ENCODE measurements around the gene P2RY11. TPM values are rescaled to one million over a fixed set of nuclear protein-coding genes. Genes with fewer than 3 reads are reported as not detected.

The P2RY11 gene
- total RNA-seq, 3 donors from 2014 or later: 74.8 to 87.5 (median 82.6) TPM

GRCh38 chr19:10155839-10156238, 44.3 kb downstream of the P2RY11 start:
- no peak for ATAC-seq
- no peaks in the 10 kb centered on the region for H3K4me1 Mint-ChIP-seq (ENCODE audit: low read depth)

DNA sequence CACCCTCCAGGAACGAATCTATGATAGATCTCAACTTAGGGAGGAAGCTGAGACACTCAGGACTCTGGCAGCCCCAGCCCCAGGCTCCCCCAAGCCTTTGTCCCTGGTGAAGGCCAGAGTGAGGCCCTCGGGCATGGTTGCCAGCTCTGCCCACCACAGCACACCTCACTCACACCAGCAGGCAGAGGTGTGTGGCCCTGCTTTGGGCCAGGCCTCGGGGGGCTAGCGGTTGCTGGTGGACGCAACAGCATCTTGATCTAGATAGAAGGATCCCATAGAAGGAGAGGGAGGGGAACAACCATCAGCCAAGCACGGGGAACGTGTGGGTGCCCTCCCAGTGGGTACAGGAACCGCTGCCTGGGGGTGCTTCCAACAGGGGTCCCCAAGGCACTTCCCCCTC, 46.6 kb downstream of the P2RY11 start:
- no peaks in the 10 kb centered on the region for H3K27me3 Mint-ChIP-seq (ENCODE audit: low read depth)
- no peak overlapping the region for H3K4me3 Mint-ChIP-seq
- DNase-seq (no peak), ATAC-seq (no peak)
- no peaks in the 10 kb centered on the region for H3K9me3 Mint-ChIP-seq
- H3K36me3 Mint-ChIP-seq (ENCODE audit: insufficient read depth): peaks cover 54% of the 10 kb centered on the region
- no peaks in the 10 kb centered on the region for H3K4me1 Mint-ChIP-seq (ENCODE audit: low read depth)

More at GRCh38 chr19:10155839-10156238, 44.3 kb downstream of the P2RY11 start:
- H3K36me3 Mint-ChIP-seq (ENCODE audit: insufficient read depth): peaks cover 52% of the 10 kb centered on the region
- H3K9me3 Mint-ChIP-seq: no peaks in the 10 kb centered on the region
- H3K27me3 Mint-ChIP-seq (ENCODE audit: low read depth): no peaks in the 10 kb centered on the region
- no peak for DNase-seq
- no peak overlapping the region for H3K4me3 Mint-ChIP-seq

GRCh38 chr19:10158485-10158884, 47.0 kb downstream of the P2RY11 start:
- H3K36me3 Mint-ChIP-seq (ENCODE audit: insufficient read depth): peaks cover 57% of the 10 kb centered on the region
- H3K9me3 Mint-ChIP-seq: no peaks in the 10 kb centered on the region
- H3K4me3 Mint-ChIP-seq: no peak overlapping the region
- ATAC-seq (no peak), DNase-seq (no peak)
- H3K27me3 Mint-ChIP-seq (ENCODE audit: low read depth): no peaks in the 10 kb centered on the region
- no peaks in the 10 kb centered on the region for H3K4me1 Mint-ChIP-seq (ENCODE audit: low read depth)

DNA sequence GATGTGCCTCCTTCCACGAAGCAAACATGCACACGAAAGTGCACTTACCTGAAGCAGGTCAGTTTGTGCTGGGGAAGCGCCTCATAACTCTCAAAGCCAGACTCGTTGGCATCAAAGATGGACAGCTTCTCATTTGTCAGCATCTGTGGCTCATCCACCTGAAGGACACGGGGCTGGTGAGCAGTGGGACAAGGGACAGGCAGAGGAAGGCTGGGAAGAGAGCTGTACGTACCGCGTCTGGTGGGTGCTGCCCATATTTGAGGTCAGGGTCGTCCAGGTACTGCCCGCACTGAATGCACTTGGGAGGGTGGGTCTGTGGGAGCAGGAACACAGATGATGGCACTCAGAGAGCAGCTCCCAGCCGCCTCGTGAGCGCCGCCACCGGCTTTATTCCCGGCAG, 48.1 kb downstream of the P2RY11 start:
- Mint-ChIP-seq H3K4me1 (ENCODE audit: low read depth) (no peaks in the 10 kb centered on the region), H3K4me3 (no peak overlapping the region), H3K36me3 (ENCODE audit: insufficient read depth) (peaks cover 48% of the 10 kb centered on the region), H3K27me3 (ENCODE audit: low read depth) (no peaks in the 10 kb centered on the region), H3K9me3 (no peaks in the 10 kb centered on the region)
- DNase-seq: no peak
- no peak for ATAC-seq

DNA sequence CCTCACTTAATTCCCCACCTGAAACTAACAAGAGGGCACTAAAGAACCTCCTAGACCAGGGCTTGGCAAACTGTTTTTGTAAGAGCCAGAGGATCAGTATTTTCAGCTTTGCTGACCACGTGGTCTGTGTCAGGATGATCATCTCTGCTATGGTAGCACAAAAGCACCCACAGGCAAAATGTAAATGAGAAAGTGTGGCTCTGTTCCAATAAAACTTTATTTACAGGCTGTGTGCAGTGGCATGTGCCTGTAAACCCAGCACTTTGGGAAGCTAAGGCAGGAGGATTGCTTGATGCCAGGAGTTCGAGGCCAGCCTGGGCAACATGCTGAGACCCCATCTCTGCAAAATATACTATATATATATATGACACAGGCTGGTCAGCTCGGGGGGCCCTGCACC, 52.0 kb downstream of the P2RY11 start:
- Mint-ChIP-seq H3K4me1 (ENCODE audit: low read depth) (peaks cover 4% of the 10 kb centered on the region), H3K4me3 (no peak overlapping the region), H3K9me3 (no peaks in the 10 kb centered on the region), H3K36me3 (ENCODE audit: insufficient read depth) (peaks cover 38% of the 10 kb centered on the region), H3K27me3 (ENCODE audit: low read depth) (no peaks in the 10 kb centered on the region)
- DNase-seq (no peak), ATAC-seq (no peak)

Other genes with a start within 250 kb of the P2RY11 start
- under 1 TPM; 0.11 to 0.56 (median 0.24) TPM for gene OLFM2, start 175.2 kb upstream of the P2RY11 start, total RNA-seq
- 1 to 10 TPM in 2 of 3 donors, under 1 TPM in 1; 0.46 to 2.8 (median 2.3) TPM for gene COL5A3, start 101.2 kb upstream of the P2RY11 start, total RNA-seq
- not detected for gene RDH8, start 98.2 kb upstream of the P2RY11 start, total RNA-seq
- 10 to 100 TPM; 20.1 to 26.8 (median 26.2) TPM for gene SHFL, start 25.4 kb upstream of the P2RY11 start, total RNA-seq
- gene ANGPTL6, start 9.0 kb upstream of the P2RY11 start, total RNA-seq: 10 to 100 TPM in 1 of 3 donors, 1 to 10 TPM in 2; 9.2 to 11.0 (median 9.2) TPM
- 100 to 1,000 TPM; 479 to 497 (median 489) TPM for gene PPAN, start 5.3 kb upstream of the P2RY11 start, total RNA-seq
- 100 to 1,000 TPM; 503 to 538 (median 523) TPM for gene EIF3G, start 8.2 kb downstream of the P2RY11 start, total RNA-seq
- gene DNMT1, start 83.3 kb downstream of the P2RY11 start, total RNA-seq: 100 to 1,000 TPM; 353 to 433 (median 355) TPM
- gene S1PR2, start 119.6 kb downstream of the P2RY11 start, total RNA-seq: 10 to 100 TPM; 15.0 to 18.4 (median 16.0) TPM
- 100 to 1,000 TPM; 213 to 268 (median 239) TPM for gene MRPL4, start 140.5 kb downstream of the P2RY11 start, total RNA-seq
- gene ICAM1, start 159.4 kb downstream of the P2RY11 start, total RNA-seq: 10 to 100 TPM; 25.6 to 48.5 (median 39.5) TPM
- under 1 TPM; 0.27 to 0.53 (median 0.38) TPM for gene ICAM4, start 175.3 kb downstream of the P2RY11 start, total RNA-seq
- 1 to 10 TPM; 3.1 to 4.3 (median 3.1) TPM for gene ICAM5, start 178.3 kb downstream of the P2RY11 start, total RNA-seq
- 10 to 100 TPM in 1 of 3 donors, 1 to 10 TPM in 2; 6.9 to 10.1 (median 9.3) TPM for gene ZGLP1, start 198.1 kb downstream of the P2RY11 start, total RNA-seq
- 10 to 100 TPM; 32.5 to 43.0 (median 38.3) TPM for gene FDX2, start 204.3 kb downstream of the P2RY11 start, total RNA-seq
- gene RAVER1, start 221.8 kb downstream of the P2RY11 start, total RNA-seq: 100 to 1,000 TPM; 135 to 143 (median 135) TPM
- 10 to 100 TPM; 60.2 to 62.3 (median 62.2) TPM for gene ICAM3, start 227.9 kb downstream of the P2RY11 start, total RNA-seq